ENCODE results near the gene ARID1B.

ARID1B gene

DNA sequence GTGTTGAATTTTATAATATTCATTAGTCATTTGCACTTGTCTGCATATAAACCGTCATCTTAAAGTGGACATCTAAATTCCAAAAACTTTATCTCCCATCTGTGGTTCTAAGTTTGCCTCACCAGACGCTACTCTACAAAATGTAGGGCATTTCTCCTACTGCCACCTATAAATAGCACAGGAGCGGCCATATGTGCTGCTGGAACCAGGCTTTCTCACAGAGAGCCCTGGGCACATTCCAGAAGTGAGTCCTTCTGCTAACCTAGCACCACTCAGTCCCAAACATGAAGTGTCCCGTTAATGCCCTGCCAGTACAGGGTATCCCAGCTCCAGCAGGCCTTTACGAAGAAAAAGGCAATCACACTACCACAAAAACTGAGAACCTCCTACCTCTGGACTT is 392.5 kb downstream of the ARID1B start:
- TF ChIP-seq, protein P1, sequence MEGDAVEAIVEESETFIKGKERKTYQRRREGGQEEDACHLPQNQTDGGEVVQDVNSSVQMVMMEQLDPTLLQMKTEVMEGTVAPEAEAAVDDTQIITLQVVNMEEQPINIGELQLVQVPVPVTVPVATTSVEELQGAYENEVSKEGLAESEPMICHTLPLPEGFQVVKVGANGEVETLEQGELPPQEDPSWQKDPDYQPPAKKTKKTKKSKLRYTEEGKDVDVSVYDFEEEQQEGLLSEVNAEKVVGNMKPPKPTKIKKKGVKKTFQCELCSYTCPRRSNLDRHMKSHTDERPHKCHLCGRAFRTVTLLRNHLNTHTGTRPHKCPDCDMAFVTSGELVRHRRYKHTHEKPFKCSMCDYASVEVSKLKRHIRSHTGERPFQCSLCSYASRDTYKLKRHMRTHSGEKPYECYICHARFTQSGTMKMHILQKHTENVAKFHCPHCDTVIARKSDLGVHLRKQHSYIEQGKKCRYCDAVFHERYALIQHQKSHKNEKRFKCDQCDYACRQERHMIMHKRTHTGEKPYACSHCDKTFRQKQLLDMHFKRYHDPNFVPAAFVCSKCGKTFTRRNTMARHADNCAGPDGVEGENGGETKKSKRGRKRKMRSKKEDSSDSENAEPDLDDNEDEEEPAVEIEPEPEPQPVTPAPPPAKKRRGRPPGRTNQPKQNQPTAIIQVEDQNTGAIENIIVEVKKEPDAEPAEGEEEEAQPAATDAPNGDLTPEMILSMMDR (IDR thresholded peaks at IDR 0.05; ENCODE audit: extremely low read depth, missing control alignments), result no peak
- DNase-seq (ENCODE audit: low spot score), result no peak

DNA sequence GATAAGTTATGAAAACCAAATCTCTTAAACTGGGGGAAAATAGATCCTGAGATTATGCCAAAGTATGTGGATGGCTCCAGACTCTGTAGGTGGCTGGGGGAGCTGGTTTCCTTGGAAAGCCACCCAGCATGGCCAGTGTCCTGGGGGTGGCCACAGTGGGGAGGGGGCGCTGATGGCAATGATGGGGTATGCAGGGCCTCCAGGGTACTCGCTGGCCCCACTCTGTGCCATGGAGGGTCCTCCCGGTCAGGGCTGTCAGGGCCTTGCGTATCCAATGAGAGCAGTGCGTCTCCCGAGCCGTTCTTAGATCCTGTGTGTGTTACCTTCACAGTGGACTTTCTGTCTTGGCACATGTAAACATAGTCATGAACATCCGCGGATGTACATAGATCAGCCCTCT is 393.4 kb downstream of the ARID1B start:
- TF ChIP-seq, protein P1 (IDR thresholded peaks at IDR 0.05; ENCODE audit: extremely low read depth, missing control alignments), result no peak
- no peak for DNase-seq (ENCODE audit: low spot score)

DNA sequence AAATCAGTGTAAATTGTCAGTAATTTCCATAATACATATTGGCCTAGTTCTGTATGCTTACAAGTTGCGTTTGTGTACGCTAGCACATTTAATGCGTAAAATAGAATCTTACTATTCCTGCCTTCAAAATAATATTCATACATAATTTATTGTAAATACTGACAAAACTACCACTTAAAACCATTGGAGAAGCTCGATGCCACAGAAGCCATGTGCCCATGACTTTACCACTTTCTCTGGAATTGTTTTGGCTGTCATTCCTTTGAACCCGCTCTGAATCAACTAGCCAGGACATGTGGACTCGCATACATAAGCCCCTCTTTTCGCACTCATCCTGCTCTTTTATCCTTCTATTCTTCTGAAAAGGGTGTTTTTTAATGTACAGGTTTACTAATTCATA is 394.6 kb downstream of the ARID1B start:
- TF ChIP-seq, protein P1 (IDR thresholded peaks at IDR 0.05; ENCODE audit: extremely low read depth, missing control alignments), result no peak
- no peak for DNase-seq (ENCODE audit: low spot score)

DNA sequence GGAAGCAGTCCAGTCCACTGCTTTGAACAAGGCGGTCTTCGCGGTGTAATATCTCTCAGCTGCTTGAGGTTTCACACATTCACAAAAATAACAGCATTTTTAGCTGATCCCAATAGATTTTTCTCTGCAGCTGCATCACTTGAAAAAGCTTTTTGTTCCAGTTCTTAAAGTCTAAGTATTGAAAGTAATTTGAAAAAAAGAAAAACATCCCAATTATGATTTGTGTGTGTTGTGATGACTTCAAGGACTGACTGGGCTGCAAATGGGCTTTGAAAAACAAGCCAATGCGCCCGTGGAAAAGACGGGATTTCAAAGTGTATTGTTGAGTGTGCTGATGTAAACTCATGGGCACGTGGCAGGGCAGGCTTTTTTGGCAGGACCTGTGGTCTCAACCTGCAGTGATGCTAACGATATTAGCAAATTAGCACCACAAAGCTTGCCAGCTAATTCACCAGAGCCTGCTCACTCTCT is 395.1 kb downstream of the ARID1B start:
- no peak for DNase-seq (ENCODE audit: low spot score)
- TF ChIP-seq, protein P1 (IDR thresholded peaks at IDR 0.05; ENCODE audit: extremely low read depth, missing control alignments), result no peak

DNA sequence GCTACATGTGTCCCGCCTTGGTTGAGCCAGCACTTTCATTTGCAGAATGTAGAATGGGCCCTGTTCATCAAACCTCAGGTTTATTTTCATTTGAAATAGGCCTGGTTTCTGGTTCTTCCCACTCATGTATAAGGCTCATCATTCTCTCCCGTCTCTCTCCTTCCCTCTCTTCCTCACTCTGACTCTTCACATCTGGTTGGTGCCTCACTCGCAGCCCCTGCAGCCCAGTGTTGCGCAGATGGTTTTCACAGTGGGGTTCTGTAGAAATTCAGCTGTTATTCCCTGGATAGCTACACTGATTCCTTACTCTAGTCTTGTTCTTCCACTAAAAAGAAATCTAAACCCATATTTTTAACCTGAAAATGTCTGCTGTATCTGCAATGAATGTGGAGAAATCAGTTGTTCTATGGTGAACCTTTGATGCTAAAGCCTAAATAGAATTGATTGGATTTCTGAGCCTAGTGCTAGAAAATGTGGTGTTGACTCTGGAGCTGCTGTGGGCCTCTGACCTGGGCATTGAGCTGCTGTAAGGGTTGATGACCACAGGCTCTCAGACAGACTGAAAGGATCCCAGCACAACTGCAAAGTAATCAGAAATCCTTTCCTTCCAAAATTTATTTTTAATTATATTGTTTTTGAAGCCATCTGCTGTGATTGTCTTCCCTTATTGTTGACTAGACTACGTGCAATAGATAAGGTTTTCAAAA is 395.8 kb downstream of the ARID1B start:
- TF ChIP-seq, protein P1 (IDR thresholded peaks at IDR 0.05; ENCODE audit: extremely low read depth, missing control alignments), result no peak
- no peak for DNase-seq (ENCODE audit: low spot score)

DNA sequence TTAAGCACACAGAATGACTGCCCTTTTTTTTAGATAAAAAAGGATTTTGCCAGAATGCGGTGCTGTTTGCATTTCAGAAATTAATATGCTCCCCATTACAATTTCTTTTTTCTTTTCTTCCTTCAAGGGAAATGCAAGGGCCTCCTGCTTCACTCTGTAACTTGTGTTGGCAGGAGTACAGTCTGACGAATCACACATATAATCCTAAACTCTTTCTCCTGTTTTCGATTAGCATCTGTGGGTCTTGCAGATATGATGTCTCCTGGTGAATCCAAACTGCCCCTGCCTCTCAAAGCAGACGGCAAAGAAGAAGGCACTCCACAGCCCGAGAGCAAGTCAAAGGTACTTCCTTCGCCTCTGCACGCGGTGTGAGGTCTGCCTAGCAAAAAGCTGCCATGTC is 396.6 kb downstream of the ARID1B start:
- DNase-seq (ENCODE audit: low spot score), result no peak
- TF ChIP-seq, protein P1 (IDR thresholded peaks at IDR 0.05; ENCODE audit: extremely low read depth, missing control alignments), result no peak

DNA sequence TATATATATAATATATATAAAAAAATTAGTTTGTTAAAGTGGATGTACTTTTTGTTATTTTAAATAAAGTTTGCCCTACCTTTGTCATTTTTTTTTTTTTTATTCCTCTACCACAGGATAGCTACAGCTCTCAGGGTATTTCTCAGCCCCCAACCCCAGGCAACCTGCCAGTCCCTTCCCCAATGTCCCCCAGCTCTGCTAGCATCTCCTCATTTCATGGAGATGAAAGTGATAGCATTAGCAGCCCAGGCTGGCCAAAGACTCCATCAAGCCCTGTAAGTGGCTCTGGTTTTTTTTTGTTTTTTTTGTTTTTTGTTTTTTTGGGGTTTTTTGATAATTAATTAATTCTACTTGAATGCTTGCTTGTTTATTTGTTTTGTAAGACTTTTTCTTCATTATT is 397.6 kb downstream of the ARID1B start:
- DNase-seq (ENCODE audit: low spot score), result no peak
- TF ChIP-seq, protein P1 (IDR thresholded peaks at IDR 0.05; ENCODE audit: extremely low read depth, missing control alignments), result no peak
